HG03432 (cell line): ENCODE measurements around the gene REEP1.
A peak's percentile ranks its signal among the peaks of the same experiment; 100 is the strongest.
"Not testable (repeated sequence)": the region's sequence is repeated elsewhere in the genome, so short reads cannot be mapped to it uniquely, and the experiment has no call there.

Experiments
- ATAC-seq: cut with Tn5 transposase; IDR thresholded peaks from one replicate; pipeline ENCODE4 v1.9.1; 2021; ENCODE audit warnings: mild to moderate bottlenecking, moderate library complexity; ENCODE audit not compliant: unreplicated experiment

Gene REEP1

DNA sequence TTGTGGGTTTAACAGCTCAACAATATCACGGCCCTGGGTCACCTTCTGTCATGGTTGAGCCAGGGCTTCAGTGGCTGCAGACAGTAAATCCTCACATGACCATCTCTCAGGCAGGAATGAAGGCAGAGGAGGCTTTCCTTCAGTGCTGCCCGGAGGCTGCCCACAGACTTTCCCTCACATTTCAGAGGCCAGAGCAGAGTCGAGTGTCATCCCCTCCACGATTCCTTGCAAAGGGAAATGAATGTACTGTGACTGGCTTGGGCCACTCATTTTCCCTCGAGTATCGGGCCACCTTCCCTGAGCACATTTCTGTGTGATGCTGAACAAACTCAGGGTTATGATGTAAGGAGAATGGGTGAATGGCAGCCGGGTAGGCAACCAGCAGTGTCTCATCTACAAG lies 10.0 kb upstream of the REEP1 start:
- ATAC-seq = no peak

DNA sequence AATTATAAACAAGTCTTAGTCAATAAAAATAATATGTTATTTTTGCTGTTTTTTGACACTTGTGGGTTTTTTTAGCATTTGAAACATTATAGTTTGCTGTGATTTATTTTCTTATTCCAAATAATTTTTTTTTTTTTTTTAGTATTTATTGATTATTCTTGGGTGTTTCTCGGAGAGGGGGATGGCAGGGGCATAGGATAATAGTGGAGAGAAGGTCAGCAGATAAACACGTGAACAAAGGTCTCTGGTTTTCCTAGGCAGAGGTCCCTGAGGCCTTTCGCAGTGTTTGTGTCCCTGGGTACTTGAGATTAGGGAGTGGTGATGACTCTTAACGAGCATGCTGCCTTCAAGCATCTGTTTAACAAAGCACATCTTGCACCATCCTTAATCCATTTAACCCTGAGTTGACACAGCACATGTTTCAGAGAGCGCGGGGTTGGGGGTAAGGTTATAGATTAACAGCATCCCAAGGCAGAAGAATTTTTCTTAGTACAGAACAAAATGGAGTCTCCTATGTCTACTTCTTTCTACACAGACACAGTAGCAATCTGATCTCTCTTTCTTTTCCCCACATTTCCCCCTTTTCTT lies 8.5 kb upstream of the REEP1 start:
- not testable (repeated sequence) for ATAC-seq

DNA sequence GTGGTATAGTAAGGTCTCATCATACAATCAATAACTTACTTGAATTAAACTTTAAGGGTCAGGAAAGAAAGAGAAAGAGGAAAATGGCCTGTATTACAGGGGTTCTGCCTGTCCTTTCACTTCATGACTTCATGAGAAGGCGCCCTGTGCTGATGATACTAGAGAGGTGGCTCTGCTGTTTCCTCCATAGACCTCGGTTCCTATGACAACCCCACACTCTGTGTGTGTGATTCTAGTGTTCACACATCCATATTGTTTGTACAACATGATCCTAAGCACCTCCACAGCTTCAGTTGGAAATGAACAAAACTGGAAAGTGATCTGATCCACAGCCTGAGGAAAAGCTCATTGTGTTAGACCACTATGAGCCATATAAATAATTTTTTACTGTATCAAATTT lies 7.0 kb upstream of the REEP1 start:
- no peak for ATAC-seq

DNA sequence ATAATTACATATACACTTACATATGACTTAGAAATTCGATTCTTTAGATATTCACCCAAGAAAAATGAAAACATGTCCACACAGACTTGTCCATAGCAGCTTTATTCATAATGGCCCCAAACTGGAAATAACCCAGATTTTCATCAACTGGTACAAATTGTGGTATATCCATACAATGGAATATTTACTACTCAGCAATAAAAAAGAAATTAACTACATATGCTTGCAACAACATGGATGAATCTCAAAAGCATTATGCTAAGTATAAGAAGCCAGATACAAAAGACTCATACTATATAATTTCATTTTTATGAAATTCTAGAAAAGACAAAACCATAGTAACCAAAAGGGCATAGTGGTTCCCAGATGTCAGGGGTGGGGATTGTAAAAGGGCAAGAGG lies 5.1 kb upstream of the REEP1 start:
- no peak for ATAC-seq

DNA sequence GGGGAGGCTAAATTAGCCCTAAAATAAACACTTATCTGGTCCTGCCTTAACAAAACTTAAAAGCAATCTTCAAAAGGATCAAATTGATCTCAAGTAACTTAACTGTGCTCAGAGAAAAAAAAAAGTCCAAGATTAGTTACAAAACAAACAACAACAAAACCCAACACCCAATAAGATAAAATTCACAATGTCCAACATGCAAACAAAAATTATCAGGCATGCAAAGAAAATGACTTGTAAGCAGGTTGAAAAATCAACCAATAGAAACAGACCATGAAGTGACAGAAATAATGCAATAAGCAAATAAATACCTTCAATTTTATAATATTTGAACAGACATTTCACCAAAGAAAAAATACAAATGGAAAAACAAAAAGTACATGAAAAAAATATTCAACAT lies 4.0 kb upstream of the REEP1 start:
- ATAC-seq = no peak

DNA sequence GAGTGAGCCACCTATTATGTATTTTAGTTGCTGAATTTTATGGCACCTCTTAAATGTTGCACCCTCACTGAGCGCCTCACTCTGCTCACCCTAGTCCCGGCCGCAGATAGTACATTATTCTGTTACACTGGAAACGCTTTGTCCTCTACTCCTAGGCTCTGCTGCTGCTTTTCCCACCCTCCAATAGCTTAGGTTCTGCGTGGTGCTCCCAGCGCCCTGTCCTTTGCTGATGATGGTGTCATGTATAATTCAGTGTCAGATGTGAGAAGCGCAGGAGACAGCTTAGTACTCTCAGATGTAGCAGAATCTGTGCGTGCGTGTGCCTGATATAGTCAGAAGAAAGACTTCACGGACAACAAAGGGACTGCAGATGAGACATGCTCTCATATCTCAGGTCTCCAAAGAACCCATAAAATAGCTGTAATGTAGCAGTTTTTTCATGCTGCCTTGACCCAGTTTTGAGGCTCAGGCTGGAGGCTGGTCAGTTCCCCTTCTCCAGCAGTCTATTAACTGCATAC lies 1.4 kb upstream of the REEP1 start:
- no peak for ATAC-seq

DNA sequence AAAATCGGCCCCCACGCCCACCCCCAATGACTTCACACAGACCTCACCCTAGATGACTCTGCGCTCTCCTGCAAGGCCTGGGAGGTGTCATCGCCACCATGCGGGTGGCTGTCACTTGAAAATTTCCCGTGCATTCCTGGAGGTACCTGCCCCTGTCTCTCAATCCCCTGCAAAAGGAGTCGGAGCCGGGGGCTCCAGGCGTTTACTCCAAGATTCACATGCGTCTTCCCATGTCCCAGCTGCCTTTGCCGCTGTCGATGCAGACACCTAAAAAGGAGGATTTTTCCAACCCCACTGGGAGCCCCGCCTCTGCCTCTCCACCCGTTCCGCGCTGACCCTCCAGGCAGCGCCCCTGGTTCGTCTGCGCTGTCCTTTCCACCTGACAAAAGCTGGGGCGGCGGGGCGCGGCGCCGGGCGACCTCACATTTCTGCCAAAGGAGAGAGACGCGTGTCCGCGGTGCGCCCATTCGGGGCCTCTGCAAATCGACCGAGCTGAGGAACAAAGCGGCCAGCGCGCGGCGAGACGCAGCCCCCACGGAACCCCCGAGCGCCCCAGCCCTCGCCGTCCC lies 667 bp downstream of the REEP1 start:
- peak; percentile 8 for ATAC-seq

DNA sequence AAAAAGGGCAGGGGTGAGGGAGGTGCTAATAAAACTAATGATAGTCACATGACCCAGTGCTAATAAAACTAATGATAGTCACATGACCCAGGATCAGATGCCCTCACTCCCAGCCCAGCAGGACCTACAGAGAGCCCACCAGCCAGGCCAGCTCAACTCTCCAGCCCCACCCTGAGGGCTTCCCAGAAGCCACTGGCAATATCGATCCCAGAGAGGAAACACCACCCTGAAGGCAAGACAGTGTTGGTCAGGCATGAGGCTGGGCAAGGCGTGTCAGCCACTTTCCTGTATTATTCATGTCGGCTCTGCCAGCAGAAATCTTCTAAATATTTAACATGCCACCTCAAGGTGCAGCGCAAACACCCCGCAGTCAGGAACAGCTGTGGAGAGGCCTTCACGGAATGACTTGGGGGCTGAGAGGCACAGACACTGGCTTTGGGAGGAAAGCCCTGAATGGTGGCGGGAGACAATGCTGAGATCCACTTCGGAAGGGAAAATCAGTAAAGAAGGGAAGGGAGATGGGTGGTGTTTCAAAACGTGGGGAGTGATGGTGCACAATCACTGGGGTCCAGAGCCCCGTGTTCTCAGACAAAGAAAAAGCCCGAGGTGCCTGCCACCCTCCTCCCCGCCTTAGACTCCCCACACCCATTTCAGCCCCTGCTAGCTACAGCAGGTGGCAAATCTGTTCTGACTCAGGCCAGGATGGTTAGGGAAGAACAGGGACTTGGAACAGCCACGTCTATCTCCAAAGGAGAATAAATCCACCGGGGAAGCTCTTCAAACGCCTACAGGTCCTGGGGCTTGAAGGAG lies 1.4 kb downstream of the REEP1 start:
- ATAC-seq = no peak

DNA sequence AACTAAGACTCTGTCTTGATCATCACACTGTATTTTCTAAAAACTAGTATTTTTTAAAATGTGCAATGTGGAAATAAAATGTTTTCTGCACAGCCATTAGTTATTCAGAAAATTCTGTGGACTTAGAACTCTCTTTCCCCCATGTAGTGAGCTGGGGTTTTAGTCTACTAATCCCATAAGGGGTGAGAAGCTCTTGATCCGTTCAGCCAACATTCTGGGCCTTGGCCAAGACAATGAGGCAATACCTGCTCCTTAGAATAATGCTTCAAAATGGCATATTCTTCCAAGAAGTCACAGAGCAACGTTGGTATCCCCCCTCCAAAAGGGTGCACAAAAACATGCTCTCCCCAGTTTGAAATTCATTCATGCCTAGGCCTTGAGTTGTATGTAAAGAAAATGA lies 4.0 kb downstream of the REEP1 start:
- no peak for ATAC-seq

DNA sequence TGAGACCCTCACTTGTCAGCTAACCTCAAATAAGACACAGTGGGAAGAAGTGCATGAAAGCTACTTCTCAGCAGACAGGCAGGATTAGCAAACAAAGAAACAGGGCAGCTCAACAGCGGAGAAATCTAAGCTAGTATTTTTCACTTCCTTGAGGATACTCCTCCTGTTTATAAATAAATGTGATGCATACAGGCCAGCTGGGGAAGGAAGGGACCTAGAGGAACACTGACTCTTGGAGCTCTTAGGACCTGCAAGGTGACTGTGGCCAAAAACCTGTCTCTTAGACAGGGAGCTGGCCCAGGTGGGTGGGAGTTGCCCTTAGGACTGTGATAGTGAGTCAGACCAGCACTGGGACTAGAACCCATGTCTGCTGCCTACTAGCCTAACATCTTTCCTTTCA lies 4.8 kb downstream of the REEP1 start:
- no peak for ATAC-seq

DNA sequence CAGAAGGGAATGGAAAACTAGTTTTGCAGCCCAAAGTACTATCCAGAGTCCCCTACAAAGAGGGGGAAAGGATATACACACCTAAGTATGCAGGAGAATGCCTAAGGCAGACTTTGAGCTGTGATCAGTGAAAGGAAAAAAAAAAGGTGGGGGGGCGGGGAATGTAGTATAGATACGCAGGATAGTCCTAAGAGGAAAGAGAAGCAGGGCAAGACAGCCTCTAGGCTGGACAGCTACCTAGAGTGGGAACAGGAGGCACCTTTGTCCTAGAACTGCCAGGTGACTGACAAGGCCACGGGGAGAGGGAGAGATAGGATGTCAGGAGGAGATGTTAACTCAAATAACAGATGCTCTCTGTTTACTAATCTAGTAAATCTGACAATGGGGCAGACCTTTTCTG lies 6.0 kb downstream of the REEP1 start:
- no peak for ATAC-seq

DNA sequence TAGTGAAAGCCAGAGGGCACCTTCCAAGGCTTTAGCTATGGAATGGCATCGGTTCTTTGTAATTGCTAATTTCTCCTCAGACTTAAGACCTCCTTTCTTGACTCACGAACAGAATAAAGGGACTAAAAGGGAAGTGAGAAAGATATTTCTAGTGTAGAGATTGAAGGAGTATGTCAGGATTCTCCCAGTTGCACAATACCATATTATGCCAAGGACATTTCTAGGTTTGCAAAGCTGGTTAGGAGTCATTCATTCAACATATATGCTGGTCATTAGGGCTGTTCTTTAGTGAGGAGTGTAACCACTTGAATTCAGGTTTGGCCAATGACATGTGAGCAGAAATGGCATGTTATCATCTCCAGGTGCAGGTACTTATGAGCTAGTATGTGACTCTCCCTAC lies 7.4 kb downstream of the REEP1 start:
- ATAC-seq = no peak

DNA sequence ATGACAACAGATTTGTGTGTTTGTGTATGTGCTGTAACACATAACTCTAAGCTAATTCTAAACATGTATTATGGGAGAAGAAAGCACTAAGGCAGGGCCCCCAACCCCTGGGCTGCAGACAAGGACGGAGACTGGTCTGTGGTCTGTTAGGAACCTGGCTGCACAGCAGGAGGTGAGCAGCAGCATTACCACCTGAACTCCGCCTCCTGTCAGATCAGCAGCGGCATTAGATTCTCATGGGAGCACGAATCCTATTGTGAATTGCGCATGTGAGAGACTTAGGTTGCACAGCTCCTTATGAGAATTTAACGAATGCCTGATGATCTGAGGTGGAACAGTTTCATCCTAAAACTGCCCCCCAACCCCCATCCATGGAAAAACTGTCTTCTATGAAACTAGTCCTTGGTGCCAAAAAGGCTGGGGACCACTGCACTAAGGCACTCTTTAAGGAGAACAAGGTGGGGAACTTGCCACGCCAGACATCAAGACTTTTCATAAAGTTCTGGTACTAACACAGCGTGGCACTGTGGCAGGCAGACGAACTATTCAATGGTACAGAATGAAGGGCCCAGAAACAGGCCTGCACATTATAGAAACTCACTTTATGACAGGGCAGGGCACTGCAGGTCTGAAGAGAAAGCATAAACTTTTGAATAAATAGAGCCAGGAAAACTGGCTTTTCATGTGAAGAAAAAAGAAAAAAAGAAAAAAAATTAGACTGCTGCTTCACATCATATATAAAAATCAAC lies 14.0 kb downstream of the REEP1 start:
- no peak for ATAC-seq

DNA sequence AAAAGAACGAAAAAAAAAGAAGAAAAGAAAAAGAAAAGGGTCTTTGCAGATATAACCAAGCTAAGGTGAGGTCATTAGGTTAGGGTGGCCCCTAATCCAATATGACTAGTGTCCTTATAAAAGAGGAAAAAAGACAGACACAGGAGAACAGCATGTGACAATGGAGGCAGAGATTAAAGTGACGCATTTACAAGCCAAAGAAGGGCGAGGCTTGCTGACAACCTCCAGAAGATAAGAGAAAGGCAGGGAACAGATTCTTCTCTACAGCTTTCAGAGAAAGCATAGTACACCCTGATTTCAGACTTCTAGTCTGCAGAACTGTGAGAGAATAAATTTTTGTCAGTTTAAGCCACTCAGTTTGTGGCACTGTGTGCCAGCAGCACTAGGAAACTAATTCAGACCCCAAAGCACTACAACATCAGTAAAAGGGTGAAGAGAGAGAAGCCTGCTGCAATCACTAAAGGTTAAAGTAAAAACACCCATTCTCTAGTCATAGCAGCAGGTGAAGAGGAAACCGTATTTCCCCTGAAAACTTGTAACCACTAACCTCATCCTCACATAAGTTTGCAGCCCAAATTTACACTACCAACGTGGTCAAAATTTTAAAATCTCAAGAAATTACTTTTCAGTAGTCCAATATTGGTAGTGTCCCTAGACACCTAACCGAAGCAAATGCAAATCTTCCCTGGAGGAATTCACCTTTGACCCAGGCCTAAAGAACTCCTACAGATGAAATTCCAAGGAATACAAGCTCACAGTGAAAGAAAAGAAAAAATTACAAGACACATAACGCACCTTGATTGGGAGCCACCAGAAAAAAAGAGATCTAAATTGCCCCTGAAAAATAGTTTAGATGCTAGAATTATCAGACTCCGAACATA lies 17.5 kb downstream of the REEP1 start:
- no peak for ATAC-seq

DNA sequence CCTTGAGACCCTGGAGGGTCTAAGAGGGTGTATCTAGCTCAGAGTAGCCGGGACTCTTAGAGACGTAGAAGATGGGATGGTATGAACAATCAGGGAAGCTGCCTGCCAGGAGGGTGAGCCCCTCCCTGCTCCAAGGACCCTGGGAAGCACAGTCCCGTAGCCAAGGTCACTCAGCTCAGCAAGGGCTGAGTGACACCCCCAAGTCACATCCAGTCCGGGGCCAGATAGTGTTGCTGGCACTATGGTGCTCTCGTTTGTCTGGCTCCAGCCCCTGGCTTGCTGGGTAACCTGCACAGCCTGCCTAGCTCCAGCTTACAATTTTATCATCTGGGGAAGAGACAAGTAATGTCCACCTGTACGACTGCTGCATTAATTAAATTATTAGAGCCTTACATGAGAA lies 22.3 kb downstream of the REEP1 start:
- ATAC-seq = no peak

DNA sequence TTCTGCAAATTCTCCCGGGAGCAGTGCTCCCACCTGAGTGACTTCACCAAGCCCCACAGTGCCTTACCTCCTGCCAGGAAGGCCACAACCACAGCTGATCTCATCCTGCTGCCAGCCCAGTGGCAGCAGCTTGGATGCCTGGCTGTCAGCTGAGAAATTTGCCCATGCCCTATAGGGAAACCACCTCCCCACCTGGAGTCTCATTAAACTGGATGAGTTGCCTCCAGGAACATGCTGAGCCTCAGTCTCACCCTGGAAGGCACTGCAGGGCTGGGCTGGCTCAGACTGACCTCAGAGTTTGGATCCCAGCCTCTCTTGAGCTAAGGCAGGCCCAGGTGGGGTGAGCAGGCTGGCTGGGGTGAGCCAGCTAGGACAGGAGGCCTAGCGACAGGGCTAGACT lies 23.3 kb downstream of the REEP1 start:
- ATAC-seq = no peak

DNA sequence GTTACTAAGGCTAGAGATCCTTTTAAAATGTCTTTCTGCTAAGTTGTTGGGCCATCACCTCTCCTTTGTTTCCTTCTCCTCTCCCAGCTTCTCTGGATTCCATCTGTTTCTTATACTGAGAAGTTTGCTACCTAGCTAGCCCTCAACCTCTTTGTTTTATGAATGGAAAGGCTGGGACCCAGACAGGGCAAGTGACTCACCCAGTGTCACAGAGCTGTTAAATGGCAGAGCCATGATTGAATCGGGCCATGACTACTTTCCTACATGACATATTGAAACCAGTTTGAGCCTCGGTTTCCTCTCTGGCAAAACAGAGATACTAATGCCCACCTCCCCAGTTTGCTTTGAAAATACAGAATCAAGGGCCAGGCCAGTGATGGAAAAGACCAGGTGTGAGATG lies 24.1 kb downstream of the REEP1 start:
- no peak for ATAC-seq

DNA sequence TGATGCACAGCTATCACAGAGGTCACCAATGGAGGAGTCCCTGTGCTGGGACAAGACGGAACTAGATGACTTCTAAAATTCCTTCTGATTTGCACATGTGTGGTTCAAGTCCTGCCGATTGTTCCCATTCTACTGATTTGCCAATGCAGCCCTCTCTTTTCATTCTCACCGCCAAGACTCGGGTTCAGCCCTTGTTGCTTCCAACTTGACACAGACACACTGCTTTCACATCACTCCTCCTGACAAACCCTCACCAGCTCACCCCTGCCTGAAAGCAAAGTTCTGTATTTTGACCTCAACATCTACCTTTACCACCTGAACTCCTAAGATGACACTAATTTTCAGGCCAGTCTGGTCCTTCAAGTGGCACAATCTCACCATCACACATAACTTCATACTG lies 25.5 kb downstream of the REEP1 start:
- ATAC-seq = no peak

DNA sequence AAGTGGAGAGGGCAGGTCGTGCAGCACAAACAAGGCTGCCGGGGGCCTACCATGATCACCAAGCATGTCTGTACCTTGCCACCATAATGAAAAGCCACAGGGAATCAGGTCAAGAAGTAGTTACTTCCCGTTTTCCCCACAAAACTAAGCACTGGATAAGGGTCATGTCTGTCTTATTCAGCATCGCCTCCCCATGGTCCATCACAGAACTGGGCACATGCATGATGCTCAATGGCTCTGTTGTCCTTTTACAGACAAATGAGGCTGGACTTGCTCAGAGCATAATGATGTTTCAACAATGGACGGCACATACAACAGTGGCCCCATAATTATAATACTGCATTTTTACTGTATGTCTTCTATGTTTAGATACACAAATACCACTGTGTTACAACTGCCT lies 27.5 kb downstream of the REEP1 start:
- ATAC-seq = no peak

DNA sequence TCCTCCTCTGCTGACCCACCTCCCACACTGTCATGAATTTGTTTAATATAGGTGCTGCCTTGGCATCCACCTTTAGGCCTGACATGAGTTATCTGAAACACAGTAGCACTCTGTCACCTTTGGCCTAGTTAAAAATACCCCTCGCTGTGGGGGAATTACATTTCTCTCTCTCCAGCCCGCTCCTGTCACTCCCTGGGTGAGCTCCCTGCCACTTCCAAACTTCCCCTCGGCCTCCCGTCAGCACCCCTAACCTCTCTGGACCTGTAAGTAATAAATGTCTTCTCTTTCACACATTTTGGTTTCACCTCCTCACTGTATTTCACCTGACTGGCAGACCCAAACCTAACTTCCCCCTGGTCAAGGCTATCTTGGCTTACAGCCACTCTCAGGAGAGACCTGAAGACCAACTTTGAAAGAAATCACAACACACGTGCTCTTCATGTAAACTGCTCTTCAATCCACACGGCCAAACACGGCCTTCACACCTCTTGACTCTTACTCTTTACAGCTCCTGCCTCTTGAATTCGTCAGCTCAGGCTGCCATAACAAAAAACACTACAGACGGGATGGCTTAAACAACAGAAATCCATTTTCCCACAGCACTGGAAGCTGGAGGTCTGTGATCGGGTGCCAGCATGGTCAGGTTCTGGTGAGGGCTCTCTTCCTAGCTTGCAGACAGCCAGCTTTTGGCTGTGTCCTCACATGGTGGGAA lies 28.3 kb downstream of the REEP1 start:
- ATAC-seq = no peak
